ENCODE measurements around the gene ALDH2.
"Not testable (repeated sequence)": the region's sequence is repeated elsewhere in the genome, so short reads cannot be mapped to it uniquely, and the experiment has no call there.

The ALDH2 gene

GRCh38 chr12:111759271-111759670 lies 7.5 kb upstream of the ALDH2 start:
- DNase-seq (ENCODE audit: low read depth) = no peak

- DNase-seq (ENCODE audit: low read depth) = no peak
Observed at GRCh38 chr12:111759991-111760390, 6.7 kb upstream of the ALDH2 start.

DNA sequence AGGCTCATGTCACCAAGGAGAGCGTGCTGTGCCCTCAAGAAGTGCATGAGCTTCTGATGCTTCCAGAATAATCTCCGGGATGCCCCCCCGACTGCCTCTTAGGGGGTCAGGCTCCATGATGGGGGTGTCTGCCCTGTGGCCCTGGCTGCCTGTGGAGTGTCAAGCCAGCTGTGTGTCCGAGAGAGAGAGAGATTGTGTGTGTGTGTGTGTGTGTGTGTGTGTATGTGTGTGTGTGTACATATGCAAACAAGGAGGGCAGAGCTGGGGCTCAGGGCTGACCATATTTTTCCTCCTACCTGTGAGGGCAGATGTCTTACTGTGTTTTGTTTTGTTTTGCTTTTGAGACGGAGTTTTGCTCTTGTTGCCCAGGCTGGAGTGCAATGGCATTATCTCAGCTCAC lies 5.6 kb upstream of the ALDH2 start:
- no peak for DNase-seq (ENCODE audit: low read depth)

GRCh38 chr12:111761706-111762105 lies 5.0 kb upstream of the ALDH2 start:
- no peak for DNase-seq (ENCODE audit: low read depth)

- not testable (repeated sequence) for DNase-seq (ENCODE audit: low read depth)
Observed at GRCh38 chr12:111763552-111763951, 3.2 kb upstream of the ALDH2 start.

- no peak for DNase-seq (ENCODE audit: low read depth)
Observed at GRCh38 chr12:111764120-111764821, 2.5 kb upstream of the ALDH2 start.

DNA sequence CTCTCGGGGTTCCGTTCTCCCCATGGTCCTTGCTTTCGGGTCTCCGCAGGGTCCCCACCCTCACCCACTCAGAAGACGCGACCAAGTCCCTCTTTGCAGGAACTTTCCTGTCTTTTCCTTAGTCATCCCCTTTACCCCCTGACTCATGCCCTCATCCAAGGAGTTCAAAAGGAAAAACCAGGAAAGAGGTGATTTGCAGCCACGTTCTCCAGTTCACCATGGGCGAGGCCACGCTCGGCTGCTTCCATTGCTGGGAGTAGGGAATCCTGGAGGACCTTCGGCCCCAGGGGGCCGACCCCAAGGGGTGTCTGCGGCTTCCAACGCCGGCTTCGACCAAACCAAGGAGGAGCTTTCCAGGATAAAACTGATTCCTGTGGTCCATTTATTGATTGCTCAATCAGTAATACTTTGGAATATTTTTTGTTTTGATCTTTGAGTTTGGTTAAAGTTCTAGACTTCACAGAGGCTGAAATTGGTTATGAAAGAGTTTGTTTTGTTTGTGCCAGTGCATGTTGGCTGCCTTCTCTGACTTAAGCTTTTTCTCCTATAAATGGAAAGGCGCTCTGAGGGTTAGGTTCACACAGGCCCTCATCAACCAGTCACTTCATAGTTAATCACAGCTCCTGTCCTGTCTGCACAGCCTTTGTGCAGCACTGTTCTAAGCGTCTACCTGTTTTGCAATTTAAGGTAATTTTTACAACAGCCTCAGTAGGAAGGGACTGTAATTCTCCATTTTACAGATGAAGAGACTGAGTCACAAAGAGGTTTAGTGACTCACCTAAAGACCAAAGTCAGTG lies 827 bp downstream of the ALDH2 start:
- DNase-seq (ENCODE audit: low read depth) = no peak

DNA sequence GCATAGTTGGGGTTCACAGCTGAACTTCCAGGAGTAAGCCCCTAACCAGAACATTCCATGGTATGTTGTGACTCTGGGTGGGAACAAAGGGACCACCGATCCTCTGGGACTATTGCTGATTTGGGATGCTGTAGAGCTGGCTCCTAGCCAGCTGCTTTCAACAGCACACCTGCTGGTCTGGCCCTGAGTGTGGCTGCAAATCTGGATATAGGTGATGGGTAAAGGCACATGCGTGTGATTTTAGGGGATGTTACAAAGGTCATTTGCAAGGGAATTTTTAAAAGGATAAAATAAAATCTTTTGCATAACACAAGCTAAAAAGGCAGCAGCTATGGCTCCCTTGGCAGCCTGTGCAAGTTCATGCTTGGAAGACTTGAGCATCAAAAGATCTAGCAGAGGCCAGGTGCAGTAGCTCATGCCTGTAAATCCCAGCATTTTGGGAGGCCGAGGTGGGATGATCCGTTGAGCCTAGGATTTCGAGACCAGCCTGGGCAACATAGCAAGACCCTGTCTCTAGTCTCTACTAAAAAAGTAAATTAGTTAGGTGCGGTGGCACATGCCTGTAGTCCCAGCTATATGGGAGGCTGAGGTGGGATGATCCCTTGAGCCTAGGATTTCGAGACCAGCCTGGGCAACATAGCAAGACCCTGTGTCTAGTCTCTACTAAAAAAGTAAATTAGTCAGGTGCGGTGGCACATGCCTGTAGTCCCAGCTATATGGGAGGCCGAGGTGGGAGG lies 1.6 kb downstream of the ALDH2 start:
- no peak for DNase-seq (ENCODE audit: low read depth)

DNA sequence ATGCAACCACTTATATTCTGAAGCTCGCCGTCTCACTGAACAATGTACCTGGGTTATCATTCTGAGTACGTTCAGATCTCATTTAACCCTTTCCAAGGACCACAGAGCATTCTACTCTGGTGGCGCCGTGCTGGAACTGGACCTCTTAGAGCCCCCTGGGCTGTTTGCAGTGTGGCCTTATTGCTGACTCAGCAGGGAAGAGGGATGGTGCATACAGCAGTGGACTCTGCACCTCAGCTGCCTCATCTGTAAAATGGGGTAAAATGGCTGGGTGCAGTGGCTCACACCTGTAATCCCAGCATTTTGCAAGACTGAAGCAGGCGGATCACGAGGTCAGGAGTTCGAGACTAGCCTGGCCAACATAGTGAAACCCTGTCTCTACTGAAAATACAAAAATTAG lies 2.9 kb downstream of the ALDH2 start:
- no peak for DNase-seq (ENCODE audit: low read depth)

GRCh38 chr12:111773801-111774551 lies 7.2 kb downstream of the ALDH2 start:
- DNase-seq (ENCODE audit: low read depth) = no peak

GRCh38 chr12:111775205-111776193 lies 8.8 kb downstream of the ALDH2 start:
- DNase-seq (ENCODE audit: low read depth) = no peak

DNA sequence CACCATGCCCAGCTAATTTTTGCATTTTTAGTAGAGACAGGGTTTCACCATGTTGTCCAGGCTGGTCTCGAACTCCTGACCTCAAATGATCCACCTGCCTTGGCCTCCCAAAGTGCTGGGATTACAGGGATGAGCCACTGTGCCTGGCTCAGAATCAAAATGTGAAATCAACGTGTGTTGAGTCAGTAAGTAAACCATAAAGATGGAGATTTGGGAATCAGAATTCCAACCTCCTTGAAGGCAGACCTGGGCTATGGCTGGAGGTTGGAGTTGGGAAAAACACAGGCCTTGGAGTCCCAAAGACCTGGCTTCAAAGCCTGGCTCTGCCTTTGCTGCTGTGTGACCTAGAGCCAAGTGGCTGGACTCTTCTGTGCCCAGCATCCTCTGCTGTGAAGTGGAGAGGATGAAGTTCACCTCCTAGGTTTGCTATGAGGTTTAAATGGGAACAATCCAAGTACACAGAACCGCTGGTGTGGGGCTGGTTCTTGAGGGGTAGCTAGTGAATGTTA lies 10.2 kb downstream of the ALDH2 start:
- no peak for DNase-seq (ENCODE audit: low read depth)

GRCh38 chr12:111777345-111778045 lies 10.8 kb downstream of the ALDH2 start:
- no peak for DNase-seq (ENCODE audit: low read depth)

DNA sequence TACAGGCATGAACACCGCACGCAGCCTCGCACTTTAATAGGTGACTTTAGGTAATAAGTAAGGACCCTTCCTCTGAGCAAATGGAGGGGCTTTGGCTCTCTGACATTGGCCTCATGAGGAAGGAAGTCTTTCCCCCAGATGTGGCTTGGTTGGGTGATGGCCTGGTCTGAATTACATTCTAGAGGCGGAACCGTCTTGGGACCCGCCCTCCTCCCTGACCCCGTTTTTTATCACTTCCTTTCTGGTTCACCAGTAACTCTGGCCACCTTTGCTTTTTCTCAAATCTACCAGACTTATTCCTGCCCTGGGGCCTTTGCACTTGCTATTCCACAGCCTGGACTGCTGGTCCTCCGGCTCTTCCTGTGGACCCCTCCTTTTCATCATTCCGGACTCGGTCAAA lies 13.4 kb downstream of the ALDH2 start:
- no peak for DNase-seq (ENCODE audit: low read depth)

- DNase-seq (ENCODE audit: low read depth) = no peak
Observed at GRCh38 chr12:111780615-111781014, 13.9 kb downstream of the ALDH2 start.

GRCh38 chr12:111781085-111781658 lies 14.4 kb downstream of the ALDH2 start:
- DNase-seq (ENCODE audit: low read depth) = no peak

DNA sequence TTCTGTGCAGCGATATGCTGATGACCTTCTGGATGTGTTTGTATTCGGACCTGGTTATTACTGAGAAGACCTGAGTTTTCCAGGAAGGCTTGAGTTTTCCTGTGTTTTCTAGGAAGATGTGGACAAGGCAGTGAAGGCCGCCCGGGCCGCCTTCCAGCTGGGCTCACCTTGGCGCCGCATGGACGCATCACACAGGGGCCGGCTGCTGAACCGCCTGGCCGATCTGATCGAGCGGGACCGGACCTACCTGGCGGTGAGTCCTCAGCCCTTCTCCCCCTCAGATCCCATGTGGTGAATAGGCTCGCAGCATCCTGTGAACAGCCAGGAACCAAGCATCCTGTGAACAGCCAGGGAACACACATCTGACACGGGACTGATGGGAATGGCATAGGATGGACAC lies 16.3 kb downstream of the ALDH2 start:
- DNase-seq (ENCODE audit: low read depth) = no peak

- no peak for DNase-seq (ENCODE audit: low read depth)
Observed at GRCh38 chr12:111784953-111785352, 18.2 kb downstream of the ALDH2 start.

DNA sequence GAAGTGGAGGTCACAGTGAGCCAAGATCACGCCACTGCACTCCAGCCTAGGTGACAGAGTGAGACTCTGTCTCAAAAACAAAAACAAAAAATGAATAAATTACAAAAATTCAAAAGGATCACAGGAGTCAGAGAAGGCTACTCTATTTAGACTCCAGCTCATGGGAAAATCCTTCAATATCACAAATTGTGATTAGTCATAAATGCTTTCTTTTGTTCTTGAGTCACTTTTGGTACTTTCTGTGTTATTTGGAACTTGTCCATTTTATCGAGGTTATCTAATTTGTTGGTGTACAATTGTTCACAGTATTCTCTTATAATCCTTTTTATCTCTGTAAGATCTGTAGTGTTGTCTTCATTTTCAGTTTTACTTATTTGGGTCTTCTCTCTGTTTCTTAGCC lies 18.9 kb downstream of the ALDH2 start:
- DNase-seq (ENCODE audit: low read depth) = no peak

- no peak for DNase-seq (ENCODE audit: low read depth)
Observed at GRCh38 chr12:111788178-111788654, 21.5 kb downstream of the ALDH2 start.

All from HS-27A (cell line).